Ishikawa (cell line): ENCODE measurements around the gene LCN15.

Experiments used
- CEBPB ChIP-seq: IDR thresholded peaks from 2 replicates; pipeline ENCODE4 v1.6.1; 2012
- CREB1 ChIP-seq: IDR thresholded peaks from 2 replicates; pipeline ENCODE4 v1.6.1; 2012; ENCODE audit warnings: low read depth
- EGR1 ChIP-seq: IDR thresholded peaks from 2 replicates; pipeline ENCODE4 v1.6.1; 2012
- EP300 ChIP-seq: IDR thresholded peaks from 2 replicates; pipeline ENCODE4 v1.6.1; 2012; ENCODE audit warnings: borderline replicate concordance
- FOXM1 ChIP-seq: IDR thresholded peaks from 2 replicates; pipeline ENCODE4 v1.6.1; 2012; ENCODE audit warnings: low read depth, borderline replicate concordance
- MAX ChIP-seq: IDR thresholded peaks from 2 replicates; pipeline ENCODE4 v1.6.1; 2012
- NFIC ChIP-seq: IDR thresholded peaks from 2 replicates; pipeline ENCODE4 v1.6.1; 2012
- RAD21 ChIP-seq: IDR thresholded peaks from 2 replicates; pipeline ENCODE4 v1.6.1; 2012; ENCODE audit warnings: low read depth
- REST ChIP-seq: IDR thresholded peaks from 2 replicates; pipeline ENCODE4 v1.6.1; 2012; ENCODE audit warnings: low read depth, mild to moderate bottlenecking
- TAF1 ChIP-seq: IDR thresholded peaks from 2 replicates; pipeline ENCODE4 v1.6.1; 2012; ENCODE audit warnings: low read depth, mild to moderate bottlenecking
- TCF12 ChIP-seq: IDR thresholded peaks from 2 replicates; pipeline ENCODE4 v1.6.1; 2012; ENCODE audit warnings: low read depth
- TEAD4 ChIP-seq: IDR thresholded peaks from 2 replicates; pipeline ENCODE4 v1.6.1; 2012
- USF1 ChIP-seq: IDR thresholded peaks from 2 replicates; pipeline ENCODE4 v1.6.1; 2012
- YY1 ChIP-seq: IDR thresholded peaks from 2 replicates; pipeline ENCODE4 v1.6.1; 2012; ENCODE audit warnings: low read depth
- ZBTB7A ChIP-seq: IDR thresholded peaks from 2 replicates; pipeline ENCODE4 v1.6.1; 2012; ENCODE audit warnings: low read depth

LCN15 gene

GRCh38 chr9:136806067-136806466 lies 41.7 kb upstream of the LCN15 start:
- TF ChIP-seq ZBTB7A (no peak), USF1 (no peak), FOXM1 (no peak), NFIC (no peak), CEBPB (no peak), TCF12 (no peak)

- TF ChIP-seq TAF1 (no peak), RAD21 (no peak), YY1 (no peak), CREB1 (no peak), USF1 (no peak), EP300 (no peak), ZBTB7A (no peak), MAX (no peak)
Observed at GRCh38 chr9:136805207-136805740, 41.0 kb upstream of the LCN15 start.

GRCh38 chr9:136804509-136805206 lies 40.3 kb upstream of the LCN15 start:
- TF ChIP-seq TAF1 = no peak
- TF ChIP-seq EP300 = no peak
- no peak for TF ChIP-seq CEBPB
- no peak for TF ChIP-seq FOXM1
- no peak for TF ChIP-seq CREB1
- TF ChIP-seq USF1 = no peak
- TF ChIP-seq RAD21 = no peak
- TF ChIP-seq NFIC = no peak
- TF ChIP-seq TEAD4 = no peak
- TF ChIP-seq TCF12 = no peak
- no peak for TF ChIP-seq YY1
- TF ChIP-seq ZBTB7A = no peak

- TF ChIP-seq CREB1 (no peak), TCF12 (no peak), EGR1 (no peak), EP300 (no peak), USF1 (no peak), FOXM1 (no peak), TEAD4 (no peak), ZBTB7A (no peak), CEBPB (no peak), TAF1 (no peak), YY1 (no peak), RAD21 (no peak), NFIC (no peak), REST (no peak), MAX (no peak)
Observed at GRCh38 chr9:136803551-136804508, 39.5 kb upstream of the LCN15 start.

GRCh38 chr9:136802321-136802720 lies 38.0 kb upstream of the LCN15 start:
- no peak for TF ChIP-seq RAD21
- TF ChIP-seq EP300 = no peak
- TF ChIP-seq CEBPB = no peak
- no peak for TF ChIP-seq ZBTB7A
- TF ChIP-seq MAX = no peak
- no peak for TF ChIP-seq NFIC
- TF ChIP-seq TCF12 = no peak
- no peak for TF ChIP-seq CREB1
- TF ChIP-seq TEAD4 = no peak
